MCF 10A (cell line): ENCODE measurements around the gene NFIA. TPM values are rescaled to one million over a fixed set of nuclear protein-coding genes. Genes with fewer than 3 reads are reported as not detected.
A peak's percentile ranks its signal among the peaks of the same experiment; 100 is the strongest.

Source experiments
- BruUV-seq: library from RNA; stranded (reverse); fragments of 400-500 nt; replicated peaks from 2 replicates; lab custom pipeline; 2021; lab: Mats Ljungman, UMichigan
- CTCF ChIA-PET: fragments of 300-600 bp; sonication (Branson Sonifier 250); formaldehyde crosslinking; extraction: SDS; loops from one replicate; lab custom pipeline; 2021; ENCODE audit warnings: antibody characterized with exemption, inconsistent platforms; lab: Yijun Ruan, JAX
- POLR2A ChIA-PET: fragments of 300-600, 350-650 bp; sonication (Branson Sonifier 250); formaldehyde crosslinking; extraction: SDS; loops from one replicate; lab custom pipeline; 2020; ENCODE audit warnings: antibody characterized with exemption, inconsistent platforms; lab: Yijun Ruan, JAX
- DNase-seq: peaks from one replicate; pipeline ENCODE4 v3.0.0-alpha.2; 2018; ENCODE audit not compliant: unreplicated experiment
- H3K27ac Mint-ChIP-seq: one replicate; pipeline ENCODE4 v1.8.0; 2022; ENCODE audit warnings: mild to moderate bottlenecking, low read depth, mixed read lengths; ENCODE audit not compliant: unreplicated experiment
- H3K27me3 Mint-ChIP-seq: one replicate; pipeline ENCODE4 v1.8.0; 2022; ENCODE audit warnings: mixed read lengths; ENCODE audit not compliant: insufficient read depth, unreplicated experiment
- H3K36me3 Mint-ChIP-seq: one replicate; pipeline ENCODE4 v1.8.0; 2022; ENCODE audit warnings: mild to moderate bottlenecking, moderate library complexity, mixed read lengths; ENCODE audit not compliant: insufficient read depth, unreplicated experiment
- H3K4me1 Mint-ChIP-seq: one replicate; pipeline ENCODE4 v1.8.0; 2022; ENCODE audit warnings: mixed read lengths; ENCODE audit not compliant: insufficient read depth, unreplicated experiment
- H3K4me3 Mint-ChIP-seq: one replicate; pipeline ENCODE4 v1.8.0; 2022; ENCODE audit warnings: mild to moderate bottlenecking, moderate library complexity, mixed read lengths; ENCODE audit not compliant: unreplicated experiment
- H3K9me3 Mint-ChIP-seq: one replicate; pipeline ENCODE4 v1.8.0; 2022; ENCODE audit warnings: mixed read lengths; ENCODE audit not compliant: unreplicated experiment
- intact Hi-C: fragments of 100-400 bp; cut with micrococcal nuclease; formaldehyde crosslinking; loops from 2 replicates; pipeline ENCODE4 v1.14.1; 2022
- total RNA-seq: library from RNA; stranded (reverse); gene quantifications from 2 replicates; pipeline ENCODE4 v1.2.3, GENCODE V29; 2022
- TF ChIP-seq, protein P1 (sequence below): fragments of 200-600 bp; IDR thresholded peaks from one replicate; pipeline ENCODE4 v1.8.0; 2022; ENCODE audit warnings: antibody characterized with exemption, mild to moderate bottlenecking; ENCODE audit not compliant: unreplicated experiment

NFIA gene
- total RNA-seq, 1 experiment from 2014 or later = 54.8 TPM

- ChIA-PET CTCF (interaction anchor here (0.6 to 1.7 kb wide), 6 partner anchors 9 to 1092 kb away, joined by 3 to 6 read pairs (median 4); no protein-coding TSS in a partner anchor), POLR2A (interaction anchor here (0.7 to 1.3 kb wide), 4 partner anchors 18 to 153 kb away, joined by 3 to 5 read pairs (median 4); no protein-coding TSS in a partner anchor)
- DNase-seq = no peak
- intact Hi-C loops = no loop called here
- Mint-ChIP-seq H3K4me3 (no peak overlapping the region), H3K9me3 (no peaks in the 10 kb centered on the region), H3K27ac (no peak overlapping the region), H3K36me3 (no peaks in the 10 kb centered on the region), H3K4me1 (peaks cover 3% of the 10 kb centered on the region), H3K27me3 (no peaks in the 10 kb centered on the region)
- BruUV-seq = no TSS peak
- TF ChIP-seq, protein P1, sequence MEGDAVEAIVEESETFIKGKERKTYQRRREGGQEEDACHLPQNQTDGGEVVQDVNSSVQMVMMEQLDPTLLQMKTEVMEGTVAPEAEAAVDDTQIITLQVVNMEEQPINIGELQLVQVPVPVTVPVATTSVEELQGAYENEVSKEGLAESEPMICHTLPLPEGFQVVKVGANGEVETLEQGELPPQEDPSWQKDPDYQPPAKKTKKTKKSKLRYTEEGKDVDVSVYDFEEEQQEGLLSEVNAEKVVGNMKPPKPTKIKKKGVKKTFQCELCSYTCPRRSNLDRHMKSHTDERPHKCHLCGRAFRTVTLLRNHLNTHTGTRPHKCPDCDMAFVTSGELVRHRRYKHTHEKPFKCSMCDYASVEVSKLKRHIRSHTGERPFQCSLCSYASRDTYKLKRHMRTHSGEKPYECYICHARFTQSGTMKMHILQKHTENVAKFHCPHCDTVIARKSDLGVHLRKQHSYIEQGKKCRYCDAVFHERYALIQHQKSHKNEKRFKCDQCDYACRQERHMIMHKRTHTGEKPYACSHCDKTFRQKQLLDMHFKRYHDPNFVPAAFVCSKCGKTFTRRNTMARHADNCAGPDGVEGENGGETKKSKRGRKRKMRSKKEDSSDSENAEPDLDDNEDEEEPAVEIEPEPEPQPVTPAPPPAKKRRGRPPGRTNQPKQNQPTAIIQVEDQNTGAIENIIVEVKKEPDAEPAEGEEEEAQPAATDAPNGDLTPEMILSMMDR = no peak
Measured at GRCh38 chr1:61208831-61209230, 126.5 kb downstream of the NFIA start.

- Mint-ChIP-seq H3K4me3 (no peak overlapping the region), H3K27me3 (no peaks in the 10 kb centered on the region), H3K9me3 (no peaks in the 10 kb centered on the region), H3K4me1 (no peaks in the 10 kb centered on the region), H3K36me3 (no peaks in the 10 kb centered on the region), H3K27ac (no peak overlapping the region)
- TF ChIP-seq, protein P1 = peak; percentile 13
- intact Hi-C loops = loop anchor here (1.0 kb wide), 1 partner anchor 160 kb away; no protein-coding TSS in a partner anchor
- no peak for DNase-seq
- no TSS peak for BruUV-seq
- ChIA-PET POLR2A (interaction anchor here (0.6 to 1.3 kb wide), 2 partner anchors 11 to 180 kb away, joined by 4 to 5 read pairs; no protein-coding TSS in a partner anchor), CTCF (interaction anchor here (0.7 to 1.7 kb wide), 4 partner anchors 91 to 232 kb away, joined by 3 to 4 read pairs (median 3); no protein-coding TSS in a partner anchor)
Measured at GRCh38 chr1:61210435-61211154, 128.2 kb downstream of the NFIA start.

- peaks cover 7% of the 10 kb centered on the region for H3K36me3 Mint-ChIP-seq
- no TSS peak for BruUV-seq
- POLR2A ChIA-PET = interaction anchor here (1.1 kb wide), 1 partner anchor 28 kb away, joined by 3 read pairs; no protein-coding TSS in a partner anchor
- no peak overlapping the region for H3K27ac Mint-ChIP-seq
- intact Hi-C loops = no loop called here
- no peak for DNase-seq
- H3K9me3 Mint-ChIP-seq = no peaks in the 10 kb centered on the region
- no peaks in the 10 kb centered on the region for H3K27me3 Mint-ChIP-seq
- no peak overlapping the region for H3K4me3 Mint-ChIP-seq
- TF ChIP-seq, protein P1 = no peak
- H3K4me1 Mint-ChIP-seq = no peaks in the 10 kb centered on the region
- CTCF ChIA-PET = interaction anchor here (0.6 to 1.6 kb wide), 6 partner anchors 28 to 1495 kb away, joined by 3 read pairs; no protein-coding TSS in a partner anchor
Measured at GRCh38 chr1:61213245-61214011, 131.1 kb downstream of the NFIA start.
